Tibial artery (tissue), 4 donors: ENCODE measurements around the gene DLX4.

Experiments used
- DNase-seq, 2 donors: peaks; one replicate each; pipeline ENCODE4 v3.0.0-alpha.2; 2019
- H3K27ac ChIP-seq, 2 donors: fragments of 200-600 bp; sonication (generic) in 1 of 2; 1 replicate in 1 of 2; 2 replicates in 1 of 2; pipeline ENCODE4 v1.5.1; 2018 to 2019; ENCODE audit warnings: mild to moderate bottlenecking in 1 of 2
- H3K27me3 ChIP-seq, 2 donors: fragments of 200-600 bp; sonication (generic) in 1 of 2; one replicate each; pipeline versions ENCODE4 v1.5.1 to v1.6.0; 2016 to 2019
- H3K36me3 ChIP-seq, 3 donors: fragments of 200-600 bp; sonication (generic) in 2 of 3; one replicate each; pipeline ENCODE4 v1.5.1; 2016 to 2019; ENCODE audit warnings: mild to moderate bottlenecking in 2 of 3
- H3K4me1 ChIP-seq, 4 donors: fragments of 200-600 bp; sonication (generic) in 2 of 4; 1 replicate in 3 of 4; 2 replicates in 1 of 4; pipeline ENCODE4 v1.5.1; 2016 to 2019
- H3K4me3 ChIP-seq, 2 donors: fragments of 200-600 bp; sonication (generic) in 1 of 2; 1 replicate in 1 of 2; 2 replicates in 1 of 2; pipeline ENCODE4 v1.5.1; 2018 to 2019; ENCODE audit warnings: mild to moderate bottlenecking in 2 of 2
- H3K9me3 ChIP-seq, 3 donors: fragments of 200-600 bp; sonication (generic) in 1 of 3; one replicate each; pipeline ENCODE4 v1.5.1; 2016 to 2019
- intact Hi-C: fragments of 100-400 bp; cut with DNase I; formaldehyde crosslinking; loops from one replicate; pipeline ENCODE4 v1.15.0; 2023; ENCODE audit warnings: low total_unique reads
- TF ChIP-seq, protein P1 (sequence below), 2 experiments: fragments of 200-600 bp in 1 of 2; fragments of 450-650 bp in 1 of 2; IDR thresholded peaks; one replicate each; pipeline ENCODE4 v1.5.1; 2017 to 2019; ENCODE audit warnings: antibody characterized with exemption in 2 of 2, mild to moderate bottlenecking in 1 of 2, moderate library complexity in 1 of 2

The DLX4 gene

DNA sequence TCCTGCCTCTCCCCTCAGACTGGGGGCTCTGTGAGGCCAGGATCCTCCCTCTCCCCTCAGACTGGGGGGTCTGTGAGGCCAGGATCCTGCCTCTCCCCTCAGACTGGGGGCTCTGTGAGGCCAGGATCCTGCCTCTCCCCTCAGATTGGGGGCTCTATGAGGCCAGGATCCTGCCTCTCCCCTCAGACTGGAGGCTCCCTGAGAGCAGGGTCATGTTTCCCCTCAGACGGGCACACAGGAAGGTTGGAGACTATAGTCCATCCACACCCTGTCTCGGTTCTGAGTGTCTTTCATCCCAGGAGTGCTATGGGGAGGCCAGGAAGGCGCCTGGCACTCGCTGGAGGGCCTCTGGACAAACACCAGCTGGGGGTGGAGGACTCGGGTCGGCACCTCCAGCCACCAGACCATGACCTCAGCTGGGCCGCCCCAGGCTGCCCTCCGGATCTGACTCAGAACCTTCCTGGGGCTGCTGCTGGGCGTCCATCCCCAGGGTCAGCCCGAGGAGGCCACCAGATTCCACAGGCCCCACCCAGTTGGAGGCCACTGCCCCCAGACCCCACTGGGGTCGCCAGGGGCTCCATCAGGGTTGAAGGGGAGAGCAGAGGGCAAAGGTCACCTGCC is 21.9 kb upstream of the DLX4 start:
- no peaks in the 10 kb centered on the region for H3K36me3 ChIP-seq
- intact Hi-C loops = no loop called here
- no peak overlapping the region for H3K4me3 ChIP-seq
- H3K27me3 ChIP-seq = peaks cover 0 to 86% of the 10 kb centered on the region in 2 donors
- H3K4me1 ChIP-seq = peaks cover 0 to 6% (median 5%) of the 10 kb centered on the region in 4 donors
- no peak overlapping the region for H3K27ac ChIP-seq
- H3K9me3 ChIP-seq = no peaks in the 10 kb centered on the region
- no peak for DNase-seq
- TF ChIP-seq, protein P1, sequence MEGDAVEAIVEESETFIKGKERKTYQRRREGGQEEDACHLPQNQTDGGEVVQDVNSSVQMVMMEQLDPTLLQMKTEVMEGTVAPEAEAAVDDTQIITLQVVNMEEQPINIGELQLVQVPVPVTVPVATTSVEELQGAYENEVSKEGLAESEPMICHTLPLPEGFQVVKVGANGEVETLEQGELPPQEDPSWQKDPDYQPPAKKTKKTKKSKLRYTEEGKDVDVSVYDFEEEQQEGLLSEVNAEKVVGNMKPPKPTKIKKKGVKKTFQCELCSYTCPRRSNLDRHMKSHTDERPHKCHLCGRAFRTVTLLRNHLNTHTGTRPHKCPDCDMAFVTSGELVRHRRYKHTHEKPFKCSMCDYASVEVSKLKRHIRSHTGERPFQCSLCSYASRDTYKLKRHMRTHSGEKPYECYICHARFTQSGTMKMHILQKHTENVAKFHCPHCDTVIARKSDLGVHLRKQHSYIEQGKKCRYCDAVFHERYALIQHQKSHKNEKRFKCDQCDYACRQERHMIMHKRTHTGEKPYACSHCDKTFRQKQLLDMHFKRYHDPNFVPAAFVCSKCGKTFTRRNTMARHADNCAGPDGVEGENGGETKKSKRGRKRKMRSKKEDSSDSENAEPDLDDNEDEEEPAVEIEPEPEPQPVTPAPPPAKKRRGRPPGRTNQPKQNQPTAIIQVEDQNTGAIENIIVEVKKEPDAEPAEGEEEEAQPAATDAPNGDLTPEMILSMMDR (IDR thresholded peaks at IDR 0.05) = no peak

DNA sequence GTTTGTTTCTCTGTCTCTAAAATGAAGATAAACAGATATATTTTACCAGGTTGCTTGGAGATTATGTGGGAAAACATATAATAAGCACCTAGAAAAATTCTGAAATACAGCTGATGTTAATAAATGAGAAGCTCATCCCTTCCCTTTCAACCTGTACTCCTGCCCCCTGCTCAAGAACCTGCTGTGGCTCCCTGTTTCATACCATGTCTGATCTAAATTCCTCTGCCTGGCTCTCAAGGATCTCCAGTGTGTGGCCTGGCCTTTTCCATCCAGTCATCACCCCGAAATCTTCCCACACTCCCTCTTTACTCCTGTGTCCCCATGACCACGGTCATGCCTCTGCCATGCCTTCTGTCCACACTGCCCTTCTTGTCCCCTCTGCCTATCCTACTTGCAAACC is 19.4 kb upstream of the DLX4 start:
- DNase-seq = no peak
- intact Hi-C loops = no loop called here
- no peak overlapping the region for H3K4me3 ChIP-seq

DNA sequence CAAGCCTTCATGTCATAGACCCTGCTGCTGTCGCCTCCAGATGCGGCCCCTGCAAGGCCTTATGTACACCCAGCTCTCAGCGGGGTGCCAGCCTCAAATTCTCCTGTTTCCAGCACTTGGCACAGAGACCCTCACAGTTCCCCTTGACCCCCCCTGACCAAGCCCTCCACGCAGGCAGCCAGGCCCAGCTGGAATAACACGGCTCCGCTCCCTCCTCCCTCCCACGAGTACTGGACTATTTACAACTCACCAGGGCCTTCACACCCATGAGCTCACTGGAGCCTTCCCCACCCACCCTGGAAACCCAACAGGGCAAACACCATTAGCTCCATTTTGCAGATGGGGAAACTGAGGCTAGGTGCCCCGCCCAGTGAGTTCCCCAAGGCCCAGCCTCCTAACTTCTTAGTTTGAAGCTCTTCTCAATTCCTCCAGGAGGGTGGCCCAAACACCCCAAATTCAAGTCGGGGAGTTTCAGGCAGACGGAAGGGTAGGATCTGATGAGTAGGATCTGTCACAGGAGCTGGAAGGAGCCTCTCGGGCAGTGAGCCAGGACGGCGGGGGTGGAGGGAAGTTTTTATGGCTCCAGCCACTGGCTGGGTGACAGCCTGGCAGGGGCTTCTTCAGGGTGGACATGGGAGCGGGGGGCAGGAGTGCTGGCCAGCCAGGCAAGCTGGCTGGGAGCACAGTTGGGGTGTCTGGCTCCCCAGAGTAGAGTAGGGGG is 17.5 kb upstream of the DLX4 start:
- Histone ChIP-seq H3K36me3 (no peaks in the 10 kb centered on the region), H3K27me3 (peaks cover 0 to 63% of the 10 kb centered on the region in 2 donors), H3K27ac (no peak overlapping the region), H3K4me1 (peaks cover 0 to 6% (median 5%) of the 10 kb centered on the region in 4 donors), H3K4me3 (no peak overlapping the region), H3K9me3 (no peaks in the 10 kb centered on the region)
- DNase-seq = no peak
- intact Hi-C loops = loop anchor here (1.0 kb wide), 1 partner anchor 47 kb away; no protein-coding TSS in a partner anchor
- TF ChIP-seq, protein P1 (IDR thresholded peaks at IDR 0.05) = no peak

More for the DNA sequence above, 19.4 kb upstream of the DLX4 start:
- Histone ChIP-seq H3K4me1 (peaks cover 0 to 6% (median 5%) of the 10 kb centered on the region in 4 donors), H3K9me3 (no peaks in the 10 kb centered on the region), H3K27ac (no peak overlapping the region), H3K27me3 (peaks cover 0 to 78% of the 10 kb centered on the region in 2 donors), H3K36me3 (no peaks in the 10 kb centered on the region)
- TF ChIP-seq, protein P1 (IDR thresholded peaks at IDR 0.05) = no peak

DNA sequence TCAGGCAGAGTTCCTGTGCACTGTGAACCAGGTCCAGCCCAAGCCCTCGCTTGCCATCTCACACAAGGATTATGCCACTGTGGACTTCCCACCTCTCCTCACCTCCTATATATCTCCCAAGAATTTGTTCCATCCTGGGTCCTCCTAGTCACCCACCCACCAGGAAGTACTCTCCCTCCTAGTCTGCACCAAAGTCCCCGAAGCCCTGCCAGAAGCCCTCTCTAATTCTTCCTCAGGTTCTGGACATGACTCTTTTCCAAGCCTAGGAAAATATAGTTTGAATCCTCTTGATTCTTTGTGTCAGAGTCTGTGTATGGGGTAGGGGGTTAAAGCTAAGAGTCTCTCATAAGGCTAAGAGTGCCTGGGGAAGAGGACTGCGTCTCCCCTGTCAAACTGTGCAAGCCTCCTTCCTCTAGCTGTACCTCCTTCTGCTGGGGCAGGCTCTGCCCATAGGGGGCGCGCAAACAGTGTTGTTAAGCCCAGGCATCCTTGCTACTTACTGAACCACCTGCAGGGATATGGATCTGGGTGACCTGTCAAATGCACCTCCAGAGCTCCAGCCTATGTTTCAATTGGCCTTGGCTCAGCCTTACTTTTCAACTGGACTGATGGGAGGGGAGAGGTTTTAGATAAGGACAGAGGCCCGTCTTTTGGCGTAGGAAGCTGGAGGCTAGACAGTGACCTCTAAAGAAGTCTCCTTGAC is 16.6 kb upstream of the DLX4 start:
- Histone ChIP-seq H3K9me3 (no peaks in the 10 kb centered on the region), H3K4me3 (no peak overlapping the region), H3K36me3 (no peaks in the 10 kb centered on the region), H3K27me3 (peaks cover 0 to 56% of the 10 kb centered on the region in 2 donors), H3K27ac (no peak overlapping the region), H3K4me1 (peaks cover 0 to 6% (median 5%) of the 10 kb centered on the region in 4 donors)
- peak; percentile 84 to 85 for DNase-seq
- TF ChIP-seq, protein P1 (IDR thresholded peaks at IDR 0.05) = peak; percentile 74 to 84
- intact Hi-C loops = loop anchor here (1.0 kb wide), 1 partner anchor 46 kb away; no protein-coding TSS in a partner anchor

DNA sequence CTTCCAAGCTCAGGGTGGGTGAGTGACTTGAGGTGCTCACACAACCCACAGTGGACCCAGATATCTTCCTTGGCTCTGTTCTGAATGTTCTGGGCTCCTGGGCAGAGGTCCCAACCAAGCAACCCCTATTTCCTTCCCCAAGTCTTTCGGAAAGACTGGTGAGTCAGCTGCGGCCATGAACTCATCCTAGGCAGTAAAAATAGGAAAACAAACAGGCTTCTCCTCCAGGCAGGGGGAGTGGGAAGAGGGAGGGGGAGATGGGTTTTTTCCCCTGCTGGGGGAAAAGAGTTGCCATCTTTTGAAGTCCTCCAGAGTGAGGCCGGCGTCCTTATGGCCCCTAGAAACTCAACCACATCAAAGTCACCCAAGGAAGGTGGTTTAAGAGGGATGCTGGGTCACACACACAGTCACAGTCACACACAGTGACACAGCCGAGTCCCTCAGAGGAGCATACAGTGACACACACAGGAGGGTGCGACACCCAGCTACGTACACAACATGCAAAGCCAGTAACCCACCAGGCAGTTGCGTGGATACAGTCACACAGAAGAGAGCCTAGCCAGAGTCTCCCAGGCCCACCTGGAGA is 16.0 kb upstream of the DLX4 start:
- no peak for DNase-seq
- no peaks in the 10 kb centered on the region for H3K36me3 ChIP-seq
- H3K4me3 ChIP-seq = no peak overlapping the region
- TF ChIP-seq, protein P1 (IDR thresholded peaks at IDR 0.05) = no peak
- no peak overlapping the region for H3K27ac ChIP-seq
- H3K27me3 ChIP-seq = peaks cover 0 to 55% of the 10 kb centered on the region in 2 donors
- intact Hi-C loops = loop anchor here (1.0 kb wide), 1 partner anchor 45 kb away; no protein-coding TSS in a partner anchor
- H3K4me1 ChIP-seq = peaks cover 0 to 6% (median 5%) of the 10 kb centered on the region in 4 donors
- no peaks in the 10 kb centered on the region for H3K9me3 ChIP-seq
